Ishikawa (cell line): Measurements from ENCODE around the gene USP14.

ENCODE experiments used
- CEBPB ChIP-seq: IDR thresholded peaks from 2 replicates; pipeline ENCODE4 v1.6.1; 2012
- CREB1 ChIP-seq: IDR thresholded peaks from 2 replicates; pipeline ENCODE4 v1.6.1; 2012; ENCODE audit warnings: low read depth
- EGR1 ChIP-seq: IDR thresholded peaks from 2 replicates; pipeline ENCODE4 v1.6.1; 2012
- EP300 ChIP-seq: IDR thresholded peaks from 2 replicates; pipeline ENCODE4 v1.6.1; 2012; ENCODE audit warnings: borderline replicate concordance
- FOXM1 ChIP-seq: IDR thresholded peaks from 2 replicates; pipeline ENCODE4 v1.6.1; 2012; ENCODE audit warnings: low read depth, borderline replicate concordance
- NFIC ChIP-seq: IDR thresholded peaks from 2 replicates; pipeline ENCODE4 v1.6.1; 2012
- RAD21 ChIP-seq: IDR thresholded peaks from 2 replicates; pipeline ENCODE4 v1.6.1; 2012; ENCODE audit warnings: low read depth
- TAF1 ChIP-seq: IDR thresholded peaks from 2 replicates; pipeline ENCODE4 v1.6.1; 2012; ENCODE audit warnings: low read depth, mild to moderate bottlenecking
- TCF12 ChIP-seq: IDR thresholded peaks from 2 replicates; pipeline ENCODE4 v1.6.1; 2012; ENCODE audit warnings: low read depth
- TEAD4 ChIP-seq: IDR thresholded peaks from 2 replicates; pipeline ENCODE4 v1.6.1; 2012
- YY1 ChIP-seq: IDR thresholded peaks from 2 replicates; pipeline ENCODE4 v1.6.1; 2012; ENCODE audit warnings: low read depth
- ZBTB7A ChIP-seq: IDR thresholded peaks from 2 replicates; pipeline ENCODE4 v1.6.1; 2012; ENCODE audit warnings: low read depth
- TF ChIP-seq, protein P1 (sequence below): IDR thresholded peaks from 2 replicates; pipeline ENCODE4 v1.6.1; 2012
- TF ChIP-seq, protein P2 (sequence below): IDR thresholded peaks from 2 replicates; pipeline ENCODE4 v1.6.1; 2012; ENCODE audit warnings: low read depth, mild to moderate bottlenecking
- TF ChIP-seq, protein P3 (sequence below): IDR thresholded peaks from 2 replicates; pipeline ENCODE4 v1.6.1; 2012

Gene USP14

DNA sequence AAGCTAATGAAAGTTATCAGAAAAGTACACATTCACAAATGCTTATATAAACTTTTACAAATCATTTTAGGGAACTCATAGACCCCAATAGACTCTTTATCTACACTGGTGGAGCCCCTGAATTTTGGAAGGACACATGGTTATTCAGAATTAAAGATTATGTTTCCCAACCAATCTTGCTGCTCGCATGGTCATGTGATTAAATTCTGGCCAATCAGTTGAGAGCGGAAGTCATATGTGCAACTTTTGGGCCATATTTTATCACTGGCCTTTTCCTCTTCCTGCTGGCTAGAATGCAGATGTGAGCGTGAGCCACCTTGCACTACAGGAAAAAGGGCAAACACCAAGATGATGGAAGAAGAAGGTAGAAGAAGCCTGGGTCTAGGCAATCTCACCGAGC is 89.7 kb downstream of the USP14 start:
- TF ChIP-seq NFIC = no peak
- TF ChIP-seq, protein P1, sequence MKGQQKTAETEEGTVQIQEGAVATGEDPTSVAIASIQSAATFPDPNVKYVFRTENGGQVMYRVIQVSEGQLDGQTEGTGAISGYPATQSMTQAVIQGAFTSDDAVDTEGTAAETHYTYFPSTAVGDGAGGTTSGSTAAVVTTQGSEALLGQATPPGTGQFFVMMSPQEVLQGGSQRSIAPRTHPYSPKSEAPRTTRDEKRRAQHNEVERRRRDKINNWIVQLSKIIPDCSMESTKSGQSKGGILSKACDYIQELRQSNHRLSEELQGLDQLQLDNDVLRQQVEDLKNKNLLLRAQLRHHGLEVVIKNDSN = 0 out of 2 replicates have a peak, but pooled peaks have one; percentile 19
- TF ChIP-seq, protein P2, sequence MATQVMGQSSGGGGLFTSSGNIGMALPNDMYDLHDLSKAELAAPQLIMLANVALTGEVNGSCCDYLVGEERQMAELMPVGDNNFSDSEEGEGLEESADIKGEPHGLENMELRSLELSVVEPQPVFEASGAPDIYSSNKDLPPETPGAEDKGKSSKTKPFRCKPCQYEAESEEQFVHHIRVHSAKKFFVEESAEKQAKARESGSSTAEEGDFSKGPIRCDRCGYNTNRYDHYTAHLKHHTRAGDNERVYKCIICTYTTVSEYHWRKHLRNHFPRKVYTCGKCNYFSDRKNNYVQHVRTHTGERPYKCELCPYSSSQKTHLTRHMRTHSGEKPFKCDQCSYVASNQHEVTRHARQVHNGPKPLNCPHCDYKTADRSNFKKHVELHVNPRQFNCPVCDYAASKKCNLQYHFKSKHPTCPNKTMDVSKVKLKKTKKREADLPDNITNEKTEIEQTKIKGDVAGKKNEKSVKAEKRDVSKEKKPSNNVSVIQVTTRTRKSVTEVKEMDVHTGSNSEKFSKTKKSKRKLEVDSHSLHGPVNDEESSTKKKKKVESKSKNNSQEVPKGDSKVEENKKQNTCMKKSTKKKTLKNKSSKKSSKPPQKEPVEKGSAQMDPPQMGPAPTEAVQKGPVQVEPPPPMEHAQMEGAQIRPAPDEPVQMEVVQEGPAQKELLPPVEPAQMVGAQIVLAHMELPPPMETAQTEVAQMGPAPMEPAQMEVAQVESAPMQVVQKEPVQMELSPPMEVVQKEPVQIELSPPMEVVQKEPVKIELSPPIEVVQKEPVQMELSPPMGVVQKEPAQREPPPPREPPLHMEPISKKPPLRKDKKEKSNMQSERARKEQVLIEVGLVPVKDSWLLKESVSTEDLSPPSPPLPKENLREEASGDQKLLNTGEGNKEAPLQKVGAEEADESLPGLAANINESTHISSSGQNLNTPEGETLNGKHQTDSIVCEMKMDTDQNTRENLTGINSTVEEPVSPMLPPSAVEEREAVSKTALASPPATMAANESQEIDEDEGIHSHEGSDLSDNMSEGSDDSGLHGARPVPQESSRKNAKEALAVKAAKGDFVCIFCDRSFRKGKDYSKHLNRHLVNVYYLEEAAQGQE = no peak

DNA sequence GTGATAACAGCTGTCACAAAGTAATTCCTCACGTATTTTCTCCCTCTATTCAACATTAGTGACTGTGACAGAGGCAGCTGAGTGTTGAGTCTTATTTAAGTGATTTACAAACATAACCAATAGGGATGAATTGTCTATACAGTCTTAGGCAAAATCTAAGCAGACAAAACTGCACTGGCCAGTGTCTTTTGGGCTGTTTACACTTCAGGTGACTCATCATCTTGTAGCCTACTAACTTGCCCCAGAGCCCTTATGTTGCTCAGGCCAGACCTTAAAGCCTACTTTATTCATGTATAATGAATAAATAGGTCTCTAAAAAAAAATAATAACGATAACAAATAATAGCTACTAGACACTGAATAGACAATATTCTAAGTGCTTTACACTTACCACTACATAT is 92.3 kb downstream of the USP14 start:
- TF ChIP-seq, protein P1 = no peak

DNA sequence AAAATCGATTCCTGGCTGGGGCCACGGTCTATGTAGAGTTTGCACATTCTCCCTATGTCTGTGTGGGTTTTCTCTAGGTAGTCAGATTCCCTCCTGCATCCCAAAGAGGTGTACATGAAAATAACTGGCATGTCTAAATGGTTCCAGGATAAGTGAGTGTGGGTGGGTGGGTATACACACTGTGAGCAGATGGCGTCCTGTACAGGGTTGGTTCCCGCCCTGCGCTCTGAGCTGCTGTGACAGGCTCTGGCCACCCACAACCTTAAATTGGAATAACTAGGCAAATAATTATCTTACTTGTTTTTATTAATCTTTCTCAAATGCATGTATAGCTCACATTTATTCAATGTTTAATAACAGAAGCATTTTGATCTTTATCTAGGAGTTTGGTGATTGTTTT is 93.2 kb downstream of the USP14 start:
- TF ChIP-seq CEBPB = no peak
- TF ChIP-seq YY1 = no peak
- TF ChIP-seq EGR1 = no peak

DNA sequence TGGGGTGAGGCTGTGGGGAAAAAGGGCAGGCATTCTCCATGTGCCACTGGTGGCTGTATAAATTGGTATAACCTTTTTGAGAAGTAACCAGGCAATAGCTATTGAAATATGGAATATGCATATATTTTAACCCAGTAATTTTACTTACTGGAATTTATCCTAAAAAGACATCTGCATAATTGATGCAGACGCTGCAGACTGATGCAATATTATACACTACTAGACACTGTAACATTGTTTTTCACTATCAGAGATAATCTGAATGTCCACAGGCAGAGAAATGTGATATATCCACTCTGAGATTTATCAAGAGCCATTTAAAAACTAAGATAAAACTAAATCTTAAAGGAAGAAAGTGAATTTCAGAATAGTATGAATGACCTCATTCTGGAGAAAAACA is 94.8 kb downstream of the USP14 start:
- TF ChIP-seq ZBTB7A (no peak), CEBPB (no peak), FOXM1 (no peak), TCF12 (no peak), CREB1 (no peak), NFIC (no peak), TAF1 (no peak), YY1 (no peak), EP300 (no peak), EGR1 (no peak), TEAD4 (no peak), RAD21 (no peak)
- TF ChIP-seq, protein P2 = no peak
- TF ChIP-seq, protein P1 = no peak
- TF ChIP-seq, protein P3, sequence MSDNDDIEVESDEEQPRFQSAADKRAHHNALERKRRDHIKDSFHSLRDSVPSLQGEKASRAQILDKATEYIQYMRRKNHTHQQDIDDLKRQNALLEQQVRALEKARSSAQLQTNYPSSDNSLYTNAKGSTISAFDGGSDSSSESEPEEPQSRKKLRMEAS = no peak

DNA sequence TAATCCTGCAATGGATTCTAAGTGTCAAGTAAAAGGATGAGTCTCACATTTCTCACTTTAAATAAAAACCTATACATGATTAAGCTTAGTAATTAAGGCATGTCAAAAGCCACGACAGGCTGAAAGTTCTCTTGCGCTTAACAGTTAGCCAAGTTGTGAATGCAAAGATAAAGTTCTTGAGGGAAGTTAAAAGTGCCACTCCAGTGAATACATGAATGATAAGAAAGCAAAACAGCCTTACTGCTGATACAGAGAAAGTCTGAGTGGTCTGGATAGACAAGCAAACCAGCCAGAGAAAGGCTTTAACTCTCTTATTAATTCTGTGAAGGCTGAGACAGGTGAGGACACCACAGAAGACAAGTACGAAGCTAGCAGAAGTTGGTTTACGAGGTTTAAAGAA is 96.8 kb downstream of the USP14 start:
- TF ChIP-seq TEAD4 (no peak), NFIC (no peak), CEBPB (no peak)

DNA sequence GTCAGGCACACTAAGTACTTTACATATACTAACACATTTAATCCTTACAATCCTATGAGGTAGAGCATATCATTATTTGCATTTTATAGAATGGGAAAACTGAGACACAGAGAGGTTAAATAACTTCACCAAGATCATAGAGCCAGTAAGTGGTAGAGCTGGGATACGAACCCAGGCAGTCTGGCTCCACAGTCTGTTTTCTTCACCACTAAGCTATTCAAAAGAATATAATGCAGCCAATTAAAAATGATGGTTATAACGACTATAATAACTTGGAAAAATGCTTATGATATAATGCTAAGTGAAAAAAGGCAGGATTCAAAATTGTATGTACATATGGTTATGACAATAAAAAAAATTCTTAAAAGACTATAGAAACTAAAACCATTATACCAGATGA is 102.2 kb downstream of the USP14 start:
- TF ChIP-seq, protein P1 = no peak
- TF ChIP-seq TEAD4 (no peak), YY1 (no peak), TAF1 (no peak), ZBTB7A (no peak), FOXM1 (no peak), EGR1 (no peak), NFIC (no peak), TCF12 (no peak), CREB1 (no peak), EP300 (no peak), CEBPB (no peak), RAD21 (no peak)
- TF ChIP-seq, protein P2 = no peak
- TF ChIP-seq, protein P3 = no peak
